Panc1 (cell line): Measurements from ENCODE around the gene MAP2K3. TPM values are rescaled to one million over a fixed set of nuclear protein-coding genes. Genes with fewer than 3 reads are reported as not detected.

Source experiments
- ATAC-seq: fragments of 200-7000 bp; cut with Tn5 transposase; 2 replicates; pipeline ENCODE4 v1.9.1; 2020; ENCODE audit warnings: mild to moderate bottlenecking, moderate library complexity
- BruUV-seq: library from RNA; stranded (reverse); fragments of 400-500 nt; replicated peaks from 2 replicates; lab custom pipeline; 2021; lab: Mats Ljungman, UMichigan
- CTCF ChIA-PET: fragments of 300-600 bp; sonication (Branson Sonifier 250); formaldehyde crosslinking; loops from one replicate; lab custom pipeline; 2022; ENCODE audit warnings: antibody characterized with exemption; lab: Charles Lee
- POLR2A ChIA-PET: fragments of 300-600 bp; sonication (Branson Sonifier 250); formaldehyde crosslinking; loops from one replicate; lab custom pipeline; 2022; ENCODE audit warnings: antibody characterized with exemption; lab: Charles Lee
- DNase-seq: peaks from one replicate; pipeline ENCODE4 v3.0.0-alpha.2; 2010; ENCODE audit warnings: low read depth, low spot score
- H3K27ac ChIP-seq: 2 replicates; pipeline ENCODE4 v1.5.1; 2011; ENCODE audit warnings: mild to moderate bottlenecking, low read length, inconsistent platforms
- H3K27me3 ChIP-seq: fragments of 200-500 bp; sonication (Bioruptor generic); 2 replicates; pipeline ENCODE4 v1.6.0; 2014; ENCODE audit warnings: low read length, inconsistent platforms; ENCODE audit not compliant: control insufficient read depth, insufficient read depth
- H3K36me3 ChIP-seq: fragments of 200-500 bp; sonication (Bioruptor generic); 2 replicates; pipeline ENCODE4 v1.5.1; 2014; ENCODE audit warnings: inconsistent platforms, mild to moderate bottlenecking, low read length, moderate library complexity; ENCODE audit not compliant: control insufficient read depth, insufficient read depth
- H3K4me1 ChIP-seq: 2 replicates; pipeline ENCODE4 v1.5.1; 2011; ENCODE audit warnings: inconsistent platforms, mild to moderate bottlenecking, low read length, moderate library complexity; ENCODE audit not compliant: control insufficient read depth, insufficient read depth
- H3K4me3 ChIP-seq, 2 experiments: 2 replicates each; pipeline ENCODE4 v1.5.1; 2011 to 2012; ENCODE audit warnings: low read depth in 2 of 2, low read length in 2 of 2, mild to moderate bottlenecking in 2 of 2, inconsistent platforms in 1 of 2, moderate library complexity in 1 of 2
- H3K9me3 ChIP-seq: fragments of 200-500 bp; sonication (Bioruptor generic); 2 replicates; pipeline ENCODE4 v1.5.1; 2014; ENCODE audit warnings: low read depth, mild to moderate bottlenecking, inconsistent platforms, low read length, moderate library complexity; ENCODE audit not compliant: control insufficient read depth, insufficient read depth
- CTCF ChIP-seq: fragments of 450-650 bp; IDR thresholded peaks from 2 replicates; pipeline ENCODE4 v1.5.1; 2017; ENCODE audit warnings: mild to moderate bottlenecking
- POLR2AphosphoS5 ChIP-seq: IDR thresholded peaks from 2 replicates; pipeline ENCODE4 v1.6.1; 2012; ENCODE audit warnings: mild to moderate bottlenecking, low read depth, low read length, moderate library complexity
- REST ChIP-seq, 2 experiments: IDR thresholded peaks; 2 replicates each; pipeline ENCODE4 v1.6.1; 2011 to 2012; ENCODE audit warnings: low read depth in 2 of 2, control low read depth in 1 of 2, low read length in 1 of 2, mild to moderate bottlenecking in 1 of 2, moderate library complexity in 1 of 2; ENCODE audit not compliant: insufficient read depth in 1 of 2
- SIN3A ChIP-seq: IDR thresholded peaks from 2 replicates; pipeline ENCODE4 v1.6.1; 2012; ENCODE audit warnings: low read depth, mild to moderate bottlenecking, low read length, moderate library complexity, borderline replicate concordance; ENCODE audit not compliant: insufficient read depth
- TCF7L2 ChIP-seq: IDR thresholded peaks from 2 replicates; pipeline ENCODE4 v1.6.1; 2011; ENCODE audit warnings: mild to moderate bottlenecking, low read depth, low read length, inconsistent platforms
- in situ Hi-C: cut with HindIII; loops from 2 replicates; pipeline ENCODE4 v1.10.0; 2016; ENCODE audit warnings: low sequenced_read_pairs, low pct_unique_long_range_greater_than_20kb
- intact Hi-C: fragments of 100-400 bp; cut with micrococcal nuclease; formaldehyde crosslinking; loops from one replicate; pipeline ENCODE4 v1.10.0; 2022; ENCODE audit not compliant: unreplicated experiment
- total RNA-seq: library from RNA; stranded (reverse); gene quantifications from one replicate; pipeline ENCODE4 v1.2.1, GENCODE V29; 2021; ENCODE audit not compliant: unreplicated experiment

The MAP2K3 gene
- total RNA-seq, 1 experiment from 2014 or later = 44.4 TPM

GRCh38 chr17:21302711-21303425 is 18.4 kb downstream of the MAP2K3 start:
- Histone ChIP-seq H3K9me3 (no peaks in the 10 kb centered on the region), H3K36me3 (no peaks in the 10 kb centered on the region), H3K27ac (no peak overlapping the region), H3K27me3 (no peaks in the 10 kb centered on the region), H3K4me1 (no peaks in the 10 kb centered on the region), H3K4me3 (no peak overlapping the region)
- ChIA-PET CTCF (no interaction called here), POLR2A (no interaction called here)
- intact Hi-C loops (no loop called here), in situ Hi-C loops (no loop called here)
- ATAC-seq = no peak
- no peak for DNase-seq
- no TSS peak for BruUV-seq
- TF ChIP-seq POLR2AphosphoS5 (no peak), SIN3A (no peak), CTCF (no peak), REST (IDR thresholded peaks at IDR 0.05; ENCODE audit: insufficient read depth in 1 of 2, low read depth in 2 of 2, low read length in 1 of 2) (no peak), TCF7L2 (no peak)

GRCh38 chr17:21303441-21304065 is 19.0 kb downstream of the MAP2K3 start:
- DNase-seq = no peak
- H3K9me3 ChIP-seq = no peaks in the 10 kb centered on the region
- in situ Hi-C loops (no loop called here), intact Hi-C loops (no loop called here)
- no peak overlapping the region for H3K4me3 ChIP-seq
- ATAC-seq = no peak
- H3K36me3 ChIP-seq = no peaks in the 10 kb centered on the region
- no peaks in the 10 kb centered on the region for H3K4me1 ChIP-seq
- POLR2A ChIA-PET = no interaction called here
- no peaks in the 10 kb centered on the region for H3K27me3 ChIP-seq
- TF ChIP-seq POLR2AphosphoS5 (no peak), CTCF (no peak), REST (IDR thresholded peaks at IDR 0.05; ENCODE audit: insufficient read depth in 1 of 2, low read depth in 2 of 2, low read length in 1 of 2) (no peak), SIN3A (no peak), TCF7L2 (no peak)
- CTCF ChIA-PET = no interaction called here
- H3K27ac ChIP-seq = no peak overlapping the region
- BruUV-seq = no TSS peak
